ENCODE results near the gene ARF3.

Gene ARF3

DNA sequence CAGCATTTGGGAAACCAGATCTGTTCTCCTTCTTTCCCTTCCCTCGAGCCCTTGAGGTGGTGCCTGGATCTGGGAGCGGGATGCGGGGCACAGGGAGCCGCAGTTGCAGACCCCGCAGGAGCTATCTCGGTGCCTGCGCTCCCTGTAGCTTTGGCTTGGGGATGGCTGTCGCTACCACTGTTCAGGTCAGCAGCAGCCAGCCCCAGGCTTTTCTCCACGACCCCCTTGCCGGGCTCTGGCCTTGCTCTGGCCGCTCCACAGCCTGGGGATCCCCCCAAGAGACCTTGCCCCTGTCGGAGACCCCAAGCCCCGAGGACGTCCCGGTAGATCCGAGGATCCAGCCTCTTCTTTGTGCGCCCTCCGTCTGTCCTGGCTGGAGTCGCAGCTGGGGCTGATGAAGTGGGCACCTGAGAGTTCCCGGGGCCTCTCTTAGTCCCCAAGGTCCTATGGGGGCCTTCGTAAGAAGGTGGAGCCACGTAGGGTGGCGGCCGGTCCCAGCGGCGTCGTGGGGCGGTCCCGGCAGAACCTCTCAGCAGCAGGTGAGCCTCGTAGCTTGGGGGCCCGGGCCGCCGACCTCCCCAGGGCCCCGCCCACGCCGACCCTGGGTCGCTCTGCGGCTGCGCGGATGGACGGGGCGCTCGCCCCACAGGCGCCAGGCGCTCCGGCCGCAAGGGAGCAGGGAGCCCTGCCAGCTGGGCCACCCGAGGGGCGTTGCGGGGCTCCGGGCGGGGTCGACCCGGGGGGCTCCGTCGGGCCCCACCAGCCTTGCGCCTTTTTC is 40.6 kb upstream of the ARF3 start:
- Histone ChIP-seq H4K20me1 (ENCODE audit: insufficient read depth) (no peaks in the 10 kb centered on the region), H2AFZ (ENCODE audit: low read depth) (peak overlapping the region; percentile 80), H3K27ac (no peak overlapping the region), H3K4me3 (IDR thresholded peaks at IDR 0.05; ENCODE audit: insufficient read depth, low read depth, low read length) (no peak overlapping the region), H3K79me2 (ENCODE audit: insufficient read depth, low read depth) (no peaks in the 10 kb centered on the region), H3K4me1 (ENCODE audit: low read depth, poor library complexity, severe bottlenecking) (peaks cover 29% of the 10 kb centered on the region), H3K36me3 (ENCODE audit: insufficient read depth) (no peaks in the 10 kb centered on the region), H3K9ac (peak overlapping the region; percentile 62; the same call in 1 of the 2 replicates), H3K27me3 (ENCODE audit: insufficient read depth, low read depth) (no peaks in the 10 kb centered on the region; the same call in 1 of the 2 replicates), H3K4me2 (peak overlapping the region; percentile 94)
- no peak for TF ChIP-seq CTCF (conservative IDR thresholded peaks at IDR 0.05; ENCODE audit: low read depth, low read length)

- H3K4me2 ChIP-seq: no peak overlapping the region; the same call in 1 of the 2 replicates
- peak; percentile 28; the same call in 1 of the 2 replicates for TF ChIP-seq CTCF (conservative IDR thresholded peaks at IDR 0.05; ENCODE audit: low read depth, low read length)
- no peaks in the 10 kb centered on the region; the same call in 1 of the 2 replicates for H3K27me3 ChIP-seq (ENCODE audit: insufficient read depth, low read depth)
- peaks cover 29% of the 10 kb centered on the region for H3K4me1 ChIP-seq (ENCODE audit: low read depth, poor library complexity, severe bottlenecking)
- no peaks in the 10 kb centered on the region for H3K79me2 ChIP-seq (ENCODE audit: insufficient read depth, low read depth)
- H3K9ac ChIP-seq: no peak overlapping the region
- H4K20me1 ChIP-seq (ENCODE audit: insufficient read depth): no peaks in the 10 kb centered on the region
- no peak overlapping the region for H3K27ac ChIP-seq
- no peak overlapping the region for H3K4me3 ChIP-seq (IDR thresholded peaks at IDR 0.05; ENCODE audit: insufficient read depth, low read depth, low read length)
- no peak overlapping the region for H2AFZ ChIP-seq (ENCODE audit: low read depth)
- H3K36me3 ChIP-seq (ENCODE audit: insufficient read depth): no peaks in the 10 kb centered on the region
Observed at GRCh38 chr12:48996794-48997718, 39.8 kb upstream of the ARF3 start.

- no peak overlapping the region for H3K4me3 ChIP-seq (IDR thresholded peaks at IDR 0.05; ENCODE audit: insufficient read depth, low read depth, low read length)
- no peaks in the 10 kb centered on the region for H4K20me1 ChIP-seq (ENCODE audit: insufficient read depth)
- H2AFZ ChIP-seq (ENCODE audit: low read depth): peak overlapping the region; percentile 77; the same call in 1 of the 2 replicates
- H3K27ac ChIP-seq: no peak overlapping the region
- peak; percentile 75 for TF ChIP-seq CTCF (conservative IDR thresholded peaks at IDR 0.05; ENCODE audit: low read depth, low read length)
- H3K4me1 ChIP-seq (ENCODE audit: low read depth, poor library complexity, severe bottlenecking): peaks cover 26% of the 10 kb centered on the region
- no peaks in the 10 kb centered on the region for H3K36me3 ChIP-seq (ENCODE audit: insufficient read depth)
- H3K79me2 ChIP-seq (ENCODE audit: insufficient read depth, low read depth): no peaks in the 10 kb centered on the region
- peak overlapping the region; percentile 81 for H3K4me2 ChIP-seq
- H3K27me3 ChIP-seq (ENCODE audit: insufficient read depth, low read depth): no peaks in the 10 kb centered on the region; the same call in 1 of the 2 replicates
- H3K9ac ChIP-seq: no peak overlapping the region
Observed at GRCh38 chr12:48995086-48995879, 38.0 kb upstream of the ARF3 start.

Data from KMS-11 (cell line).